Muscle of arm (tissue), 12 donors: ENCODE measurements around the gene MGAT4A. TPM values are rescaled to one million over a fixed set of nuclear protein-coding genes. Genes with fewer than 3 reads are reported as not detected.
"Not testable (repeated sequence)": the region's sequence is repeated elsewhere in the genome, so short reads cannot be mapped to it uniquely, and the experiment has no call there.

Experiments used
- DNase-seq: peaks from one replicate; pipeline ENCODE4 v3.0.0-alpha.2; 2013
- polyA plus RNA-seq, 12 donors: library from polyadenylated mRNA; unstranded; fragments of 120-200 nt; gene quantifications; one replicate each; pipeline ENCODE4 v1.2.1, GENCODE V29; 2013; ENCODE audit not compliant: insufficient read length in 12 of 12

Gene MGAT4A
- polyA plus RNA-seq, 12 donors, result 3.9 to 9.0 (median 6.1) TPM; not detected in 1

GRCh38 chr2:98608116-98608961 is 122.6 kb downstream of the MGAT4A start, which contains the start of the genes COA5 and UNC50:
COA5 (minus strand) TSS chr2:98608512; CDS start chr2:98608405, 107 bp downstream.
UNC50 (plus strand) TSS chr2:98608589; CDS start chr2:98609760, 1,171 bp downstream.
- DNase-seq, result peak; percentile 90

GRCh38 chr2:98607741-98608115 is 123.2 kb downstream of the MGAT4A start:
- no peak for DNase-seq

- no peak for DNase-seq
These were observed 123.8 kb downstream of the MGAT4A start for GRCh38 chr2:98607104-98607503.

GRCh38 chr2:98606431-98606830 is 124.5 kb downstream of the MGAT4A start:
- no peak for DNase-seq

GRCh38 chr2:98605076-98605475 is 125.9 kb downstream of the MGAT4A start:
- no peak for DNase-seq

- DNase-seq, result no peak
These were observed 126.4 kb downstream of the MGAT4A start for GRCh38 chr2:98604547-98604946.

- DNase-seq, result no peak
These were observed 129.3 kb downstream of the MGAT4A start for GRCh38 chr2:98601532-98602132.

GRCh38 chr2:98598781-98599428 is 132.0 kb downstream of the MGAT4A start:
- DNase-seq, result no peak

GRCh38 chr2:98594665-98595064 is 136.3 kb downstream of the MGAT4A start:
- not testable (repeated sequence) for DNase-seq

- DNase-seq, result no peak
These were observed 138.4 kb downstream of the MGAT4A start for GRCh38 chr2:98592565-98592964.

- DNase-seq, result no peak
These were observed 141.4 kb downstream of the MGAT4A start for GRCh38 chr2:98589489-98589888.

- DNase-seq, result no peak
These were observed 142.0 kb downstream of the MGAT4A start for GRCh38 chr2:98588880-98589431.

GRCh38 chr2:98586551-98587140 is 144.3 kb downstream of the MGAT4A start:
- no peak for DNase-seq

GRCh38 chr2:98585386-98585785 is 145.5 kb downstream of the MGAT4A start:
- DNase-seq, result no peak

GRCh38 chr2:98583816-98584618 is 146.9 kb downstream of the MGAT4A start:
- no peak for DNase-seq

GRCh38 chr2:98583276-98583675 is 147.7 kb downstream of the MGAT4A start:
- no peak for DNase-seq

GRCh38 chr2:98582523-98582922 is 148.4 kb downstream of the MGAT4A start:
- no peak for DNase-seq

GRCh38 chr2:98580656-98581284 is 150.2 kb downstream of the MGAT4A start:
- no peak for DNase-seq

- DNase-seq, result no peak
These were observed 151.0 kb downstream of the MGAT4A start for GRCh38 chr2:98579926-98580325.

GRCh38 chr2:98578231-98578630 is 152.7 kb downstream of the MGAT4A start:
- DNase-seq, result no peak

GRCh38 chr2:98577313-98577712 is 153.6 kb downstream of the MGAT4A start:
- DNase-seq, result no peak
